Measurements from ENCODE around the gene FREM2.

FREM2 gene

DNA sequence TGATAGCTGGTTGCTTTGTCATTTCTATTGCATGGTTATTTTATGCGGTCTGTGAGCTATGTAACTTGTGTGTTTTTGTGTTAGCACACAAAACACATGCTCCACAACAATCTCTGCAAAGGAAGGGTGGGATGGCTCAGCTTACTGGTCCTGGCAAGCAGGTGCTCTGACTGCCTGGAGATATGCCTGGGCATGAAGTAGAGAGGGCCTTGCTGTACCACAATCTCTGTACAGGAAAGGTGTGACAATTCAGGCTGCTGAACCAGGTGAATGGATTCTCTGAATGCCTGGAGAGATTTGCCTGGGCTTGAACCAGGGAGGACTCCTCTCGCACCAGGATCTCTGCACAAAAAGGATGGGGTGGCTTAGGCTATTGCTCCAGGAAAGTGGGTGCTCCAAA is 234.2 kb downstream of the FREM2 start:
- CTCF ChIA-PET, result no interaction called here
- TF ChIP-seq FOXM1 (IDR thresholded peaks at IDR 0.05; ENCODE audit: borderline replicate concordance) (no peak), FOXK2 (IDR thresholded peaks at IDR 0.05) (no peak), SUZ12 (IDR thresholded peaks at IDR 0.05) (no peak), BHLHE40 (IDR thresholded peaks at IDR 0.05; ENCODE audit: borderline replicate concordance) (no peak)
- POLR2A ChIA-PET, result no interaction called here
- DNase-seq (ENCODE audit: extremely low spot score), result no peak

DNA sequence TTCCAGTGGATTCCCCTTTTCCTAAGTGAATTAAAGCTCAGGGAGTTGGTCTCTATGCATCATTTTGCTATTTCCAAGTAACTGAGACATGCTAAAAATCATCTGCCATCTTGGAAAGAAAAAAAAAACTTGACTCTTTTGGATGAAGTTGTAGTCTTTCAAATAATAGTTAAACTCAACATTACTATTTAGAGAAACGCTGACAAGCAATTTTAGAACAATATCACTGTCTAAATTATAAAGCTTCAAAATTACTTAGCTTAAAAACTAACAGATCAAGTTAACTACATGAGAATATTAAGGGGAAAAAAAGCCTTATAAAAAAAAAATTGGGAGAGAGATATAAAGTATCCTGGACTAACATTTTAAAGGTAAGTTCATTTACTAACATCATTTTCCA is 235.3 kb downstream of the FREM2 start:
- POLR2A ChIA-PET, result no interaction called here
- DNase-seq (ENCODE audit: extremely low spot score), result no peak
- TF ChIP-seq L3MBTL2 (conservative IDR thresholded peaks at IDR 0.05) (no peak), CTBP1 (IDR thresholded peaks at IDR 0.05; ENCODE audit: borderline replicate concordance) (no peak), FOXA1 (IDR thresholded peaks at IDR 0.05) (no peak), HDGF (IDR thresholded peaks at IDR 0.05; ENCODE audit: borderline replicate concordance) (no peak), SUZ12 (IDR thresholded peaks at IDR 0.05) (no peak), FOXK2 (IDR thresholded peaks at IDR 0.05) (no peak), FOXM1 (IDR thresholded peaks at IDR 0.05; ENCODE audit: borderline replicate concordance) (no peak), NFRKB (IDR thresholded peaks at IDR 0.05) (no peak), ARNT (IDR thresholded peaks at IDR 0.05) (no peak), ZNF384 (IDR thresholded peaks at IDR 0.05) (no peak), ELF4 (IDR thresholded peaks at IDR 0.05) (no peak)
- TF ChIP-seq, protein P1, sequence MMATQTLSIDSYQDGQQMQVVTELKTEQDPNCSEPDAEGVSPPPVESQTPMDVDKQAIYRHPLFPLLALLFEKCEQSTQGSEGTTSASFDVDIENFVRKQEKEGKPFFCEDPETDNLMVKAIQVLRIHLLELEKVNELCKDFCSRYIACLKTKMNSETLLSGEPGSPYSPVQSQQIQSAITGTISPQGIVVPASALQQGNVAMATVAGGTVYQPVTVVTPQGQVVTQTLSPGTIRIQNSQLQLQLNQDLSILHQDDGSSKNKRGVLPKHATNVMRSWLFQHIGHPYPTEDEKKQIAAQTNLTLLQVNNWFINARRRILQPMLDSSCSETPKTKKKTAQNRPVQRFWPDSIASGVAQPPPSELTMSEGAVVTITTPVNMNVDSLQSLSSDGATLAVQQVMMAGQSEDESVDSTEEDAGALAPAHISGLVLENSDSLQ (IDR thresholded peaks at IDR 0.05), result no peak
- CTCF ChIA-PET, result no interaction called here

DNA sequence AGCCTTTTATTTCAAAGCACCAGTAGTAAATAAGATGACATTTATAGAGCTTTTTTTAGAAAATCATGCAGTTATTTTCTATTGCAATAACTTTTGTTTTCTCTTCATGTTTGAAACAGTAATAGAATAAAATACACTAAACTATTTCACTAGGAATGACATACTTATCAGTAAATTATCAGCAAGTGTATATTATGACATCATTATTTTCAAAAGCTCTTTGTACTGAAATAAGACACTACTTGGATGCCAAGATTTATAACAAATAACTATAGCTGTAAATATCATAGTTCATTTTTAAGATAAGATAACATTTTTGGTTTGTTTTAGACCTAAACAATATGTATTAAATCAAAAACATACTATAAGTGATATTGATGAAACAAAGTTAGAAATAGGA is 246.9 kb downstream of the FREM2 start:
- ChIA-PET POLR2A (no interaction called here), CTCF (no interaction called here)
- no peak for DNase-seq (ENCODE audit: extremely low spot score)
- TF ChIP-seq ZNF384 (IDR thresholded peaks at IDR 0.05), result no peak
- no peak for TF ChIP-seq SP1 (IDR thresholded peaks at IDR 0.05)
- TF ChIP-seq LEF1 (IDR thresholded peaks at IDR 0.05; ENCODE audit: borderline replicate concordance), result no peak
- no peak for TF ChIP-seq ARNT (IDR thresholded peaks at IDR 0.05)
- TF ChIP-seq FOXK2 (IDR thresholded peaks at IDR 0.05), result no peak
- TF ChIP-seq TARDBP (IDR thresholded peaks at IDR 0.05), result no peak
- TF ChIP-seq FOXM1 (IDR thresholded peaks at IDR 0.05; ENCODE audit: borderline replicate concordance), result no peak
- TF ChIP-seq BHLHE40 (IDR thresholded peaks at IDR 0.05; ENCODE audit: borderline replicate concordance), result no peak
- no peak for TF ChIP-seq FOXA1 (IDR thresholded peaks at IDR 0.05)
- TF ChIP-seq SUZ12 (IDR thresholded peaks at IDR 0.05), result no peak
- no peak for TF ChIP-seq ELF4 (IDR thresholded peaks at IDR 0.05)
- no peak for TF ChIP-seq CTBP1 (IDR thresholded peaks at IDR 0.05; ENCODE audit: borderline replicate concordance)
- TF ChIP-seq, protein P1 (IDR thresholded peaks at IDR 0.05), result no peak
